ENCODE results near the gene C2CD4C. TPM values are rescaled to one million over a fixed set of nuclear protein-coding genes. Genes with fewer than 3 reads are reported as not detected.
A peak's percentile ranks its signal among the peaks of the same experiment; 100 is the strongest.

Gene C2CD4C
- total RNA-seq, 1 experiment from 2014 or later, result 0.73 TPM

GRCh38 chr19:377801-378581 is 31.0 kb downstream of the C2CD4C start:
- Histone ChIP-seq H3K27ac (no peak overlapping the region), H3K36me3 (no peaks in the 10 kb centered on the region), H3K27me3 (no peaks in the 10 kb centered on the region; the same call in 1 of the 2 replicates), H3K4me1 (no peaks in the 10 kb centered on the region), H3K4me3 (no peak overlapping the region), H3K9me3 (replicated peaks) (no peaks in the 10 kb centered on the region)
- DNase-seq, result no peak

GRCh38 chr19:376111-376470 is 32.9 kb downstream of the C2CD4C start:
- Histone ChIP-seq H3K4me1 (no peaks in the 10 kb centered on the region), H3K4me3 (no peak overlapping the region), H3K27me3 (peaks cover 4% of the 10 kb centered on the region; the same call in 1 of the 2 replicates), H3K9me3 (replicated peaks) (no peaks in the 10 kb centered on the region), H3K36me3 (no peaks in the 10 kb centered on the region), H3K27ac (no peak overlapping the region)
- no peak for DNase-seq

- DNase-seq, result no peak
- Histone ChIP-seq H3K4me1 (no peaks in the 10 kb centered on the region), H3K9me3 (replicated peaks) (no peaks in the 10 kb centered on the region), H3K27ac (no peak overlapping the region), H3K27me3 (peaks cover 4% of the 10 kb centered on the region; the same call in 1 of the 2 replicates), H3K4me3 (no peak overlapping the region), H3K36me3 (no peaks in the 10 kb centered on the region)
These were observed 33.4 kb downstream of the C2CD4C start for GRCh38 chr19:375395-376110.

- no peaks in the 10 kb centered on the region for H3K4me1 ChIP-seq
- DNase-seq, result no peak
- peaks cover 4% of the 10 kb centered on the region; the same call in 1 of the 2 replicates for H3K27me3 ChIP-seq
- no peak overlapping the region for H3K27ac ChIP-seq
- no peak overlapping the region for H3K4me3 ChIP-seq
- H3K36me3 ChIP-seq, result no peaks in the 10 kb centered on the region
- no peaks in the 10 kb centered on the region for H3K9me3 ChIP-seq (replicated peaks)
These were observed 34.1 kb downstream of the C2CD4C start for GRCh38 chr19:374886-375235.

- no peak overlapping the region for H3K27ac ChIP-seq
- no peak overlapping the region for H3K4me3 ChIP-seq
- H3K27me3 ChIP-seq, result peaks cover 4% of the 10 kb centered on the region; the same call in 1 of the 2 replicates
- no peaks in the 10 kb centered on the region for H3K9me3 ChIP-seq (replicated peaks)
- no peak for DNase-seq
- H3K4me1 ChIP-seq, result no peaks in the 10 kb centered on the region
- no peaks in the 10 kb centered on the region for H3K36me3 ChIP-seq
These were observed 34.6 kb downstream of the C2CD4C start for GRCh38 chr19:374183-374885.

- Histone ChIP-seq H3K4me1 (no peaks in the 10 kb centered on the region), H3K27me3 (peaks cover 4% of the 10 kb centered on the region; the same call in 1 of the 2 replicates)
- no peak for DNase-seq
These were observed 35.4 kb downstream of the C2CD4C start for GRCh38 chr19:373391-374182.

GRCh38 chr19:372306-372890 is 36.5 kb downstream of the C2CD4C start:
- Histone ChIP-seq H3K27me3 (peaks cover 4% of the 10 kb centered on the region; the same call in 1 of the 2 replicates), H3K4me1 (no peaks in the 10 kb centered on the region), H3K27ac (no peak overlapping the region), H3K4me3 (no peak overlapping the region), H3K36me3 (no peaks in the 10 kb centered on the region), H3K9me3 (replicated peaks) (no peaks in the 10 kb centered on the region)
- peak; percentile 32 to 45 for DNase-seq

More at GRCh38 chr19:373391-374182, 35.4 kb downstream of the C2CD4C start:
- Histone ChIP-seq H3K36me3 (no peaks in the 10 kb centered on the region), H3K4me3 (no peak overlapping the region), H3K27ac (no peak overlapping the region), H3K9me3 (replicated peaks) (no peaks in the 10 kb centered on the region)

GRCh38 chr19:371501-372168 is 37.3 kb downstream of the C2CD4C start:
- DNase-seq, result no peak
- Histone ChIP-seq H3K4me1 (no peaks in the 10 kb centered on the region), H3K36me3 (no peaks in the 10 kb centered on the region), H3K4me3 (no peak overlapping the region), H3K27ac (no peak overlapping the region), H3K9me3 (replicated peaks) (no peaks in the 10 kb centered on the region), H3K27me3 (peaks cover 4% of the 10 kb centered on the region; the same call in 1 of the 2 replicates)

- Histone ChIP-seq H3K4me1 (no peaks in the 10 kb centered on the region), H3K4me3 (no peak overlapping the region), H3K27ac (no peak overlapping the region), H3K36me3 (no peaks in the 10 kb centered on the region), H3K27me3 (peaks cover 4% of the 10 kb centered on the region; the same call in 1 of the 2 replicates), H3K9me3 (replicated peaks) (no peaks in the 10 kb centered on the region)
- no peak for DNase-seq
These were observed 38.2 kb downstream of the C2CD4C start for GRCh38 chr19:370641-371330.

GRCh38 chr19:369876-370275 is 39.1 kb downstream of the C2CD4C start:
- Histone ChIP-seq H3K9me3 (replicated peaks) (no peaks in the 10 kb centered on the region), H3K27ac (no peak overlapping the region), H3K4me3 (no peak overlapping the region), H3K36me3 (no peaks in the 10 kb centered on the region), H3K4me1 (no peaks in the 10 kb centered on the region), H3K27me3 (peaks cover 4% of the 10 kb centered on the region; the same call in 1 of the 2 replicates)
- DNase-seq, result no peak

- Histone ChIP-seq H3K27me3 (peaks cover 4% of the 10 kb centered on the region; the same call in 1 of the 2 replicates), H3K4me3 (no peak overlapping the region), H3K27ac (no peak overlapping the region), H3K9me3 (replicated peaks) (no peaks in the 10 kb centered on the region), H3K36me3 (no peaks in the 10 kb centered on the region), H3K4me1 (no peaks in the 10 kb centered on the region)
- no peak for DNase-seq
These were observed 39.7 kb downstream of the C2CD4C start for GRCh38 chr19:369256-369655.

GRCh38 chr19:368630-369024 is 40.3 kb downstream of the C2CD4C start:
- Histone ChIP-seq H3K27me3 (peaks cover 4% of the 10 kb centered on the region; the same call in 1 of the 2 replicates), H3K4me3 (no peak overlapping the region), H3K9me3 (replicated peaks) (no peaks in the 10 kb centered on the region), H3K36me3 (no peaks in the 10 kb centered on the region), H3K27ac (no peak overlapping the region), H3K4me1 (no peaks in the 10 kb centered on the region)
- DNase-seq, result no peak

GRCh38 chr19:367963-368629 is 40.9 kb downstream of the C2CD4C start:
- Histone ChIP-seq H3K9me3 (replicated peaks) (no peaks in the 10 kb centered on the region), H3K36me3 (no peaks in the 10 kb centered on the region), H3K27ac (no peak overlapping the region), H3K4me1 (no peaks in the 10 kb centered on the region), H3K27me3 (peaks cover 4% of the 10 kb centered on the region; the same call in 1 of the 2 replicates), H3K4me3 (no peak overlapping the region)
- DNase-seq, result no peak
